BLaER1 treated with 17β-estradiol and CSF1 and Interleukin-3, amounts not matched to agents 10 nM and 100 nM (cell line): ENCODE data around the gene CALHM2.
"Not testable (repeated sequence)": the region's sequence is repeated elsewhere in the genome, so short reads cannot be mapped to it uniquely, and the experiment has no call there.

Source experiments
- H3K27ac ChIP-seq, 11 experiments: shearing (Covaris generic); formaldehyde crosslinking; 2 replicates each; pipeline ENCODE4 v1.8.1; 2022
- H3K27me3 ChIP-seq, 11 experiments: shearing (Covaris generic); formaldehyde crosslinking; 2 replicates each; pipeline ENCODE4 v1.8.1; 2022
- H3K36me3 ChIP-seq, 11 experiments: shearing (Covaris generic); formaldehyde crosslinking; 2 replicates each; pipeline ENCODE4 v1.8.1; 2022
- H3K4me1 ChIP-seq, 10 experiments: shearing (Covaris generic); formaldehyde crosslinking; 2 replicates each; pipeline ENCODE4 v1.8.1; 2022
- H3K4me2 ChIP-seq, 11 experiments: shearing (Covaris generic); formaldehyde crosslinking; 2 replicates each; pipeline ENCODE4 v1.8.1; 2022
- H3K4me3 ChIP-seq, 10 experiments: shearing (Covaris generic); formaldehyde crosslinking; 2 replicates each; pipeline ENCODE4 v1.8.1; 2022
- H3K9ac ChIP-seq, 11 experiments: shearing (Covaris generic); formaldehyde crosslinking; 2 replicates each; pipeline ENCODE4 v1.8.1; 2022
- H3K9me3 ChIP-seq, 11 experiments: shearing (Covaris generic); formaldehyde crosslinking; replicated peaks in 1 of 11; 2 replicates each; pipeline ENCODE4 v1.8.1; 2022
- H4K20me1 ChIP-seq, 11 experiments: shearing (Covaris generic); formaldehyde crosslinking; 2 replicates each; pipeline ENCODE4 v1.8.1; 2022
- Cebpa-rat ChIP-seq, 11 experiments: shearing (Covaris generic); IDR thresholded peaks; 2 replicates each; pipeline ENCODE4 v1.8.1; 2022

Gene CALHM2

DNA sequence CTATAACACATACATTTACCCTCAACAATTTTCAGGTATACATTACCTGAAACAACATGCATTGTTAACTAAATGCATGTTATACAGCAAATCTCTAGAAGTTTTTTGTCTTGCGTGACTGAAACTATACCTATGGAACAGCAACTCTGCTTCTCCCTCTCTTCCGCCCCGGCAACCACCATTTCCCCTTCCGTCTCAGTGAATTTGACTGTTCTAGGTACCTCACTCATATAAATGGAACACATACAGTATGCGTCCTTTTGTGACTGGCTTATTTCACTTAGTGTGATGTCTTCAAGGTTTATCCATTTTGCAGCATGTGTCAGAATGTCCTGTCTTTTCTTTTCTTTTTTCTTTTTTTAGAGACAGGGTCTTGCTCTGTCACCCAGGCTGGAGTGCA is 22.5 kb downstream of the CALHM2 start:
- no peaks in the 10 kb centered on the region for H3K27me3 ChIP-seq
- peaks cover 70 to 100% (median 94%) of the 10 kb centered on the region in 11 experiments for H3K36me3 ChIP-seq
- H3K4me1 ChIP-seq: peaks cover 34 to 43% (median 37%) of the 10 kb centered on the region in 10 experiments
- peaks cover 0 to 56% (median 8%) of the 10 kb centered on the region in 11 experiments; a peak in 9 of 22 replicates for H4K20me1 ChIP-seq
- TF ChIP-seq Cebpa-rat (IDR thresholded peaks at IDR 0.05): no peak
- peak overlapping the region; percentile 26 to 84 (median 72); a peak in 21 of 22 replicates for H3K4me2 ChIP-seq
- H3K27ac ChIP-seq: peak overlapping the region in 7 of 11 experiments; percentile 40 to 71 (median 60); a peak in 13 of 22 replicates
- H3K9me3 ChIP-seq: no peaks in the 10 kb centered on the region
- H3K9ac ChIP-seq: peak overlapping the region in 5 of 11 experiments; percentile 5 to 54 (median 15); a peak in 4 of 22 replicates
- peak overlapping the region in 3 of 10 experiments; percentile 2 to 17 (median 10); a peak in 2 of 20 replicates for H3K4me3 ChIP-seq

DNA sequence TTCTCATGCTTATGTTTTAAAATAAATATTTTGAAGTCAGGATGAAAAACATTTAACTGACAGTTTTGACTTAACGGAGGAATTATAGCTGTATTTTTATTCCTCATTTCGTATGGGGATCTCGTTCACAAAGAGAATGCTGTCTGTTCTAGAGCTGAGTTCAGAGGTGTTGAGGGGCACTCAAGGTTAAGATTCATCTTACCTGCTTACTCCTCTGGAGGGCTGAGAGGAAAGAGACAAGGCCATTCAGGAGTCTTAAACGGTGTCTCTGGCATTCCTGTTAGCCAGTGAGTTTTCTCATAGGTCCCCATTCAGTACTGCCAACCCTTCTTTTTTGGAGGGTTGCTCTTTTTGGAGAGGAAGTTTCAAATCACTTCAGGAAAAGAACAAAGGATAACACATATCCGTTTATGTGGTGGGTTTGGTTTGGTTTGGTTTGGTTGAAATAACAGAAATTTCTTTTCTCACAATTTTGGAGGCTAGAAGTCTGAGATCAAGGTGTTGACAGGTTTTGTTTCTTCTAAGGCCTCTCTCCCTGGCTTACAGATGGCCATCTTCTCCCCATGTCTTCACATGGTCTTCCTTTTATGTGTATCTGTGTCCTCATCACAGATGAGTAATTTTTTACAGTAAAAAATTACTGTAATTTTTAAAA is 23.1 kb downstream of the CALHM2 start:
- Histone ChIP-seq H3K27me3 (no peaks in the 10 kb centered on the region), H3K27ac (peak overlapping the region in 9 of 11 experiments; percentile 6 to 71 (median 59); a peak in 16 of 22 replicates), H3K4me3 (peak overlapping the region in 3 of 10 experiments; percentile 2 to 17 (median 10); a peak in 3 of 20 replicates), H3K36me3 (peaks cover 70 to 100% (median 94%) of the 10 kb centered on the region in 11 experiments), H3K9me3 (no peaks in the 10 kb centered on the region), H3K4me1 (peaks cover 29 to 38% (median 37%) of the 10 kb centered on the region in 10 experiments), H3K9ac (peak overlapping the region in 6 of 11 experiments; percentile 5 to 54 (median 13); a peak in 10 of 22 replicates), H4K20me1 (peaks cover 0 to 56% (median 10%) of the 10 kb centered on the region in 11 experiments; a peak in 9 of 22 replicates), H3K4me2 (peak overlapping the region; percentile 26 to 84 (median 72))
- TF ChIP-seq Cebpa-rat (IDR thresholded peaks at IDR 0.05): no peak

DNA sequence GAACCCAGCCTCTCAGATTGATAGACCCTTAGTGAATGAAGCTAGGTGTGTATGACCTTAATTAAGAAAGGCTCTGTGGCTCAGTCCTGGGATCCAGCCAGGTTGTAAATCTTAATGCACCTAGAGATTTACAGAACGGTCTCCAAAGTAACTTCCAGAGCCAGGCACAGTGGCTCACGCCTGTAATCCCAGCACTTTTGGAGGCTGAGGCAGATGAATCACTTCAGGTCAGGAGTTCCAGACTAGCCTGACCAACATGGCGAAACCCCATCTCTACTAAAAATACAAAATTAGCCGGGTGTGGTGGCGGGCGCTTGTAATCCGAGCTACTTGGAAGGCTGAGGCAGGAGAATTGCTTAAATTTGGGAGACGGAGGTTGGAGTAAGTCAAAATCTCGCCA is 24.3 kb downstream of the CALHM2 start:
- H3K9me3 ChIP-seq: no peaks in the 10 kb centered on the region

DNA sequence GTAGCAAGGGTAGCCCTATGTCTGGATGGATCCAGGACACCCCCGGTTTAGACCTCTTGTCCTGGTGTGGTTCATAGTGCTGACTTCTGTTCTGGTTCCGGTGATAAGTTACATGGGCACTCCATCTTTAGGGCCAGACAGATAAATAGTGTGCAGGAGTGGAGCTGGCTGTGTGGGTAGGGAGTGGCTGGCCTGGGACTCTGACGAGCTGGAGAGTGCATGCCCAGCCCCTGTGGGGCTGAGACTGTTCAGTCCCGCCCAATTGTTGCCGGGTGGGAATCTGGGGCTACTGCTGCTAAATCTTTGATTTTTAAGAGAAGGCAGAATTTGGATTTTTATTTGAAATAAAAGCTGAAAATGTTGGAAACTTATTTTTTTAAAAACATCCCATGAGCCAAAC is 28.4 kb downstream of the CALHM2 start:
- H3K4me1 ChIP-seq: peaks cover 7 to 16% (median 12%) of the 10 kb centered on the region in 10 experiments
- H3K9ac ChIP-seq: no peak overlapping the region
- peaks cover 87 to 100% (median 99%) of the 10 kb centered on the region in 11 experiments for H3K36me3 ChIP-seq
- no peak overlapping the region for H3K4me3 ChIP-seq
- H3K4me2 ChIP-seq: no peak overlapping the region
- no peak overlapping the region for H3K27ac ChIP-seq
- peaks cover 0 to 83% (median 30%) of the 10 kb centered on the region in 11 experiments; a peak in 13 of 22 replicates for H4K20me1 ChIP-seq
- no peaks in the 10 kb centered on the region for H3K27me3 ChIP-seq
- H3K9me3 ChIP-seq: no peaks in the 10 kb centered on the region
- no peak for TF ChIP-seq Cebpa-rat (IDR thresholded peaks at IDR 0.05)

More for the DNA sequence above, 24.3 kb downstream of the CALHM2 start:
- Histone ChIP-seq H3K9ac (no peak overlapping the region), H3K27ac (no peak overlapping the region; a peak in 1 of 22 replicates), H3K4me3 (no peak overlapping the region), H3K4me2 (peak overlapping the region in 6 of 11 experiments; percentile 32 to 82 (median 66); a peak in 8 of 22 replicates), H4K20me1 (peaks cover 0 to 58% (median 10%) of the 10 kb centered on the region in 11 experiments; a peak in 10 of 22 replicates), H3K27me3 (no peaks in the 10 kb centered on the region), H3K4me1 (peaks cover 23 to 38% (median 30%) of the 10 kb centered on the region in 10 experiments), H3K36me3 (peaks cover 70 to 100% (median 94%) of the 10 kb centered on the region in 11 experiments)
- no peak for TF ChIP-seq Cebpa-rat (IDR thresholded peaks at IDR 0.05)

DNA sequence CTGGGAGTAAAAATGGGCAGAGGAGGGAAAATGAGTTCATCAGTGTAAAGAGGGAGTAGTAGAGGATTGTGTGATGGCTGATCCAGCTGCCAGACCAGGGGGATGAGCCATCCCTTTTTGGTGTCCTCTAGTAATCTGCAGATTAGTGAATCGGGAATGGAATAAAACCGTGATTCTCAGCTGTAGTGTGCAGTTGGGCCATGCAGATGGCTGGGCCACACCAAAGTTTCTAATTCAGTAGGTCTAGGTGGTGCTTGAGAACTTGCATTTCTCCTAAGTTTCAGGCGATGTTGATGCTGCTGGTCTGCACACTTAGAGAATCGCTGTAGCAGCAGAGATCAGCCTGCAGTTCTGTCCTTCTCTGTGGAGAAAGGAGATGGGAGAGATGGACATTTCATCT is 33.1 kb downstream of the CALHM2 start:
- Histone ChIP-seq H3K4me1 (no peaks in the 10 kb centered on the region), H3K4me3 (no peak overlapping the region), H4K20me1 (peaks cover 0 to 90% (median 65%) of the 10 kb centered on the region in 11 experiments; a peak in 18 of 22 replicates), H3K9me3 (no peaks in the 10 kb centered on the region), H3K27ac (no peak overlapping the region), H3K4me2 (no peak overlapping the region), H3K36me3 (peaks cover 95 to 100% (median 98%) of the 10 kb centered on the region in 11 experiments), H3K27me3 (no peaks in the 10 kb centered on the region), H3K9ac (peak overlapping the region in 1 of 11 experiments; percentile 10; a peak in 1 of 22 replicates)
- TF ChIP-seq Cebpa-rat (IDR thresholded peaks at IDR 0.05): no peak

DNA sequence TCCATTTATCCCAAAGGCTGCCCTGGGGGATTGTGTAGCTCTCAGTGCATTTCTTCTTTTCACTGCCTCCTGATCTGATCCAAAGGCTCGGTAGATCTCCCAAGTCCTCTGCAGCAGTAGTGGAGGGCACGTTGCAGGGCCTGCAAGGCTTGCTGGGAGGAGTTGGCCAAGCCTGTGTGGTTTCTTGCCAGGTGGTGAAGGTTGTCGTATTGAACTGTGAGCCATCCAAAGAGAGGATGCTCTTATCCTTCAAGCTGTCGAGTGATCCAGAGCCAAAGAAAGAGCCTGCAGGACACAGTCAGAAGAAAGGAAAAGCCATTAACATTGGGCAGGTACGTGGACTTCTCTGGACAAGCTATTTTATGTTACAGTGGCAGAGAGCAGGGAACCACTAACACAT is 34.6 kb downstream of the CALHM2 start:
- no peaks in the 10 kb centered on the region for H3K9me3 ChIP-seq
- 0 out of 22 replicates have a peak overlapping the region, but pooled peaks of 1 of the 11 experiments have one; percentile 7 for H3K9ac ChIP-seq
- H3K4me3 ChIP-seq: no peak overlapping the region
- no peak overlapping the region for H3K27ac ChIP-seq
- H3K4me1 ChIP-seq: no peaks in the 10 kb centered on the region
- no peaks in the 10 kb centered on the region for H3K27me3 ChIP-seq
- peaks cover 95 to 100% (median 98%) of the 10 kb centered on the region in 11 experiments for H3K36me3 ChIP-seq
- no peak overlapping the region for H3K4me2 ChIP-seq
- no peak for TF ChIP-seq Cebpa-rat (IDR thresholded peaks at IDR 0.05)
- peaks cover 0 to 85% (median 60%) of the 10 kb centered on the region in 11 experiments; a peak in 18 of 22 replicates for H4K20me1 ChIP-seq

DNA sequence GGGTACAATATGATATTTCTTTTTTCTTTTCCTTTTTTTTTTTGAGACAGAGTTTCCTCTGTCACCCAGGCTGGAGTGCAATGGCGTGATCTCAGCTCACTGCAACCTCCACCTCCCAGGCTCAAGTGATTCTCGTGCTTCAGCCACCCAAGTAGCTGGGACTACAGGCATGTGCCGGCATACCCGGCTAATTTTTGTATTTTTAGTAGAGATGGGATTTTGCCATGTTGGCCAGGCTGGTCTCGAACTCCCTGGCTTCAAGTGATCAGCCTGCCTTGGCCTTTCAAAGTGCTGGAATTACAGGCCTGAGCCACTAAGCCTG is 35.1 kb downstream of the CALHM2 start:
- H3K9me3 ChIP-seq, H3K9ac ChIP-seq, H3K4me3 ChIP-seq, H3K4me1 ChIP-seq, H3K27me3 ChIP-seq, H3K27ac ChIP-seq, H3K4me2 ChIP-seq: not testable (repeated sequence)
- Histone ChIP-seq H3K36me3 (peaks cover 95 to 100% (median 98%) of the 10 kb centered on the region in 11 experiments), H4K20me1 (peaks cover 0 to 86% (median 58%) of the 10 kb centered on the region in 11 experiments; a peak in 18 of 22 replicates)

DNA sequence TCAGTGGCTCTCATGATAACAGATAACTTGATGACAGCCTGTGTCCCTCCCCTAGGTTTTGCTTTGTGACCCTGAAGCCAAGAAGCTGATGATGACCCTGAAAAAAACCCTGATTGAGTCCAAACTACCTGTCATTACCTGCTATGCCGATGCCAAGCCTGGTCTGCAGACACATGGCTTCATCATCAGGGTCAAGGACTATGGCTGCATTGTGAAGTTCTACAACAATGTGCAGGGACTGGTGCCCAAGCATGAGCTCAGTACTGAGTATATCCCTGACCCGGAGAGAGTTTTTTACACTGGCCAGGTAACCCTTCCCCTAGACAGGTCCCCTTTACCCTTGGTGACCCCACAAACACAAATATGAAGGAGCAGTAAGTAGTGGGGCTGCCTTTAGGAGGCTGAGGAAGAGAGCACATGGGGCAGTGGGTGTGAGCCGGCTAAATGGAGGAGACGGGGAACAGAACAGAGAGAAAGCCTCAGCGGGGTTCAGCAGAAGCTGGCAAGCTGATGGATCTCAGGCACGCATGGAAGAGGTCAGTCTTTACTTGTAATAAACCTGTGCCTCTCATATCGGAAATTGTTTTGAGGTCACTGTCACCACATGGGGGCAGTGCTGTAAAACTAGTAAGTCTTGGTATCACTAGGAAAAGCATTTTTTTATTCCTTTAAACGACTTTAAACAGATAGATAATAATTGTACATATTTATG is 35.6 kb downstream of the CALHM2 start:
- Histone ChIP-seq H3K36me3 (peaks cover 97 to 100% (median 99%) of the 10 kb centered on the region in 11 experiments), H4K20me1 (peaks cover 0 to 89% (median 58%) of the 10 kb centered on the region in 11 experiments; a peak in 18 of 22 replicates), H3K4me3 (no peak overlapping the region), H3K27ac (no peak overlapping the region), H3K4me1 (no peaks in the 10 kb centered on the region), H3K4me2 (no peak overlapping the region), H3K9ac (no peak overlapping the region), H3K9me3 (no peaks in the 10 kb centered on the region), H3K27me3 (no peaks in the 10 kb centered on the region)
- no peak for TF ChIP-seq Cebpa-rat (IDR thresholded peaks at IDR 0.05)

DNA sequence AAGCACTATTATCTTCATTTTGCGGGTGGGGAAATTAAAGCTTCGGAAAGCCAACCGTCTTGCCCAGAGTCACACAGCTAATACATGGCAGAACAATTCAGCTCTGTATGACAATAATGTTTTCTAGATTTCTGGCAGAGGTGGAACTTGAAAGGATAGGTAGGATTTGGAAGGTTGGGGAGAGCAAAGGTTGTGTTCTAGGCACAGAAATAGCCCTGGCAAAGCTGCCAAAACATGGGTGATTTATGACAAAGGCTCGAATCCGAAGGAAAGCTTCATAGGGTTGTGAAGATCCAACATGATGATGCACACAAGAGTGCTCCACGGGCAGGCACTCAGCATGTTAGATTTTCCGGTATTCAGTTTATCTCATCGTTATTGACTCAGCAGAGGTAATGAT is 36.6 kb downstream of the CALHM2 start:
- no peaks in the 10 kb centered on the region for H3K9me3 ChIP-seq
- H3K4me2 ChIP-seq: no peak overlapping the region
- no peak overlapping the region for H3K9ac ChIP-seq
- no peak overlapping the region for H3K27ac ChIP-seq
- no peak overlapping the region for H3K4me3 ChIP-seq
- H3K4me1 ChIP-seq: no peaks in the 10 kb centered on the region
- peaks cover 98 to 100% (median 99%) of the 10 kb centered on the region in 11 experiments for H3K36me3 ChIP-seq
- H3K27me3 ChIP-seq: no peaks in the 10 kb centered on the region
- H4K20me1 ChIP-seq: peaks cover 0 to 91% (median 58%) of the 10 kb centered on the region in 11 experiments; a peak in 18 of 22 replicates
- TF ChIP-seq Cebpa-rat (IDR thresholded peaks at IDR 0.05): no peak
